A673 (cell line): Measurements from ENCODE around the gene ZNF638. TPM values are rescaled to one million over a fixed set of nuclear protein-coding genes. Genes with fewer than 3 reads are reported as not detected.

Experiments used
- BruUV-seq: library from RNA; stranded (reverse); fragments of 400-500 nt; replicated peaks from 2 replicates; lab custom pipeline; 2021; lab: Mats Ljungman, UMichigan
- CTCF ChIA-PET: fragments of 300-600 bp; sonication (Branson Sonifier 250); formaldehyde crosslinking; loops from one replicate; lab custom pipeline; 2022; ENCODE audit warnings: antibody characterized with exemption; lab: Charles Lee
- POLR2A ChIA-PET: fragments of 300-600 bp; sonication (Branson Sonifier 250); formaldehyde crosslinking; loops from one replicate; lab custom pipeline; 2022; ENCODE audit warnings: antibody characterized with exemption; ENCODE audit not compliant: low non-redundant PET; lab: Charles Lee
- DNase-seq: peaks from one replicate; pipeline ENCODE4 v3.0.0-alpha.2; 2015; ENCODE audit warnings: low spot score
- H3K27ac ChIP-seq: fragments of 200-600 bp; sonication (generic); 2 replicates; pipeline ENCODE4 v1.5.1; 2016; ENCODE audit warnings: mixed run types, low read depth, mild to moderate bottlenecking, mixed read lengths, antibody characterized with exemption, low read length; ENCODE audit not compliant: poor library complexity, severe bottlenecking
- H3K27me3 ChIP-seq: fragments of 200-600 bp; sonication (generic); replicated peaks from 2 replicates; pipeline ENCODE4 v1.6.1; 2017; ENCODE audit warnings: mixed run types, low read depth, mild to moderate bottlenecking, mixed read lengths, antibody characterized with exemption, low read length; ENCODE audit not compliant: insufficient read depth, poor library complexity
- H3K36me3 ChIP-seq: fragments of 200-600 bp; sonication (generic); 2 replicates; pipeline ENCODE4 v1.6.1; 2016; ENCODE audit warnings: mixed run types, mild to moderate bottlenecking, mixed read lengths, antibody characterized with exemption, low read length; ENCODE audit not compliant: insufficient read depth, poor library complexity, severe bottlenecking
- H3K4me1 ChIP-seq: fragments of 200-600 bp; sonication (generic); 2 replicates; pipeline ENCODE4 v1.6.1; 2017; ENCODE audit warnings: mixed run types, mild to moderate bottlenecking, mixed read lengths, antibody characterized with exemption, low read length; ENCODE audit not compliant: insufficient read depth, poor library complexity, severe bottlenecking
- H3K4me3 ChIP-seq: fragments of 200-600 bp; sonication (generic); 2 replicates; pipeline ENCODE4 v1.5.1; 2016; ENCODE audit warnings: low read depth, mixed run types, mild to moderate bottlenecking, mixed read lengths, low read length; ENCODE audit not compliant: poor library complexity, severe bottlenecking
- H3K9me3 ChIP-seq: fragments of 200-600 bp; sonication (generic); 2 replicates; pipeline ENCODE4 v1.6.1; 2016; ENCODE audit warnings: mixed run types, low read depth, mild to moderate bottlenecking, mixed read lengths, antibody characterized with exemption, low read length; ENCODE audit not compliant: poor library complexity, severe bottlenecking
- CTCF ChIP-seq: fragments of 300-800, 200-600 bp; sonication (generic); conservative IDR thresholded peaks from 2 replicates; pipeline ENCODE4 v1.5.1; 2017; ENCODE audit warnings: low read depth, mild to moderate bottlenecking, antibody characterized with exemption, low read length, moderate library complexity, mixed read lengths
- EZH2 ChIP-seq: fragments of 200-600 bp; sonication (generic); IDR thresholded peaks from 2 replicates; pipeline ENCODE4 v1.6.1; 2017; ENCODE audit warnings: borderline replicate concordance, low read depth, mild to moderate bottlenecking, mixed read lengths, antibody characterized with exemption, low read length; ENCODE audit not compliant: poor library complexity, severe bottlenecking
- intact Hi-C: fragments of 100-400 bp; cut with micrococcal nuclease; formaldehyde crosslinking; loops from one replicate; pipeline ENCODE4 v1.10.0; 2022; ENCODE audit not compliant: unreplicated experiment
- total RNA-seq: library from RNA; stranded (reverse); gene quantifications from 2 replicates; pipeline ENCODE4 v1.2.3, GENCODE V29; 2021

Gene ZNF638
- total RNA-seq, 1 experiment from 2014 or later: 126 TPM

- H3K36me3 ChIP-seq: no peaks in the 10 kb centered on the region
- no peak for DNase-seq
- CTCF ChIA-PET: no interaction called here
Observed at GRCh38 chr2:71339685-71340084, 8.1 kb downstream of the ZNF638 start.

GRCh38 chr2:71340176-71340575 lies 8.6 kb downstream of the ZNF638 start:
- Histone ChIP-seq H3K36me3 (no peaks in the 10 kb centered on the region), H3K27ac (no peak overlapping the region), H3K4me1 (peaks cover 20% of the 10 kb centered on the region), H3K4me3 (no peak overlapping the region), H3K9me3 (no peaks in the 10 kb centered on the region), H3K27me3 (no peaks in the 10 kb centered on the region)
- DNase-seq: no peak
- ChIA-PET POLR2A (no interaction called here), CTCF (no interaction called here)
- no peak for TF ChIP-seq EZH2
- TF ChIP-seq CTCF: no peak
- no TSS peak for BruUV-seq
- intact Hi-C loops: no loop called here

More at GRCh38 chr2:71339685-71340084, 8.1 kb downstream of the ZNF638 start:
- BruUV-seq: no TSS peak
- TF ChIP-seq CTCF (no peak), EZH2 (no peak)
- Histone ChIP-seq H3K4me1 (peaks cover 23% of the 10 kb centered on the region), H3K9me3 (no peaks in the 10 kb centered on the region), H3K4me3 (no peak overlapping the region), H3K27me3 (no peaks in the 10 kb centered on the region), H3K27ac (no peak overlapping the region)
- POLR2A ChIA-PET: no interaction called here
- intact Hi-C loops: no loop called here

GRCh38 chr2:71341645-71342044 lies 10.1 kb downstream of the ZNF638 start:
- no peaks in the 10 kb centered on the region for H3K9me3 ChIP-seq
- DNase-seq: no peak
- intact Hi-C loops: no loop called here
- H3K4me3 ChIP-seq: no peak overlapping the region
- no peak overlapping the region for H3K27ac ChIP-seq
- no peaks in the 10 kb centered on the region for H3K27me3 ChIP-seq
- ChIA-PET POLR2A (no interaction called here), CTCF (no interaction called here)
- TF ChIP-seq CTCF: no peak
- no peak for TF ChIP-seq EZH2
- H3K36me3 ChIP-seq: no peaks in the 10 kb centered on the region
- H3K4me1 ChIP-seq: peaks cover 9% of the 10 kb centered on the region
- BruUV-seq: no TSS peak
